Testis (tissue), 3 donors: Measurements from ENCODE around the gene VKORC1. TPM values are rescaled to one million over a fixed set of nuclear protein-coding genes. Genes with fewer than 3 reads are reported as not detected.

ENCODE experiments used
- DNase-seq: peaks from one replicate; pipeline ENCODE4 v3.0.0-alpha.2; 2019
- H3K27ac ChIP-seq, 2 donors: fragments of 200-600 bp; sonication (generic); one replicate each; pipeline ENCODE4 v1.5.1; 2019
- H3K27me3 ChIP-seq: fragments of 200-600 bp; sonication (generic); one replicate; pipeline ENCODE4 v1.5.1; 2019
- H3K36me3 ChIP-seq: fragments of 200-600 bp; sonication (generic); one replicate; pipeline ENCODE4 v1.5.1; 2017; ENCODE audit warnings: low read depth; ENCODE audit errors: missing control alignments
- H3K4me1 ChIP-seq: fragments of 200-600 bp; sonication (generic); one replicate; pipeline ENCODE4 v1.5.1; 2019
- H3K4me3 ChIP-seq, 2 donors: fragments of 200-600 bp; sonication (generic); one replicate each; pipeline ENCODE4 v1.5.1; 2017 to 2019
- H3K9me3 ChIP-seq: fragments of 200-600 bp; sonication (generic); one replicate; pipeline ENCODE4 v1.5.1; 2017
- POLR2A ChIP-seq: fragments of 450-650 bp; IDR thresholded peaks from one replicate; pipeline ENCODE4 v1.6.1; 2017; ENCODE audit warnings: antibody characterized with exemption, mild to moderate bottlenecking, moderate library complexity
- WGBS, 2 donors: methylation state at CpG; one replicate each; pipeline ENCODE4 v1.1.5; 2018; 5-methylcytosine and 5-hydroxymethylcytosine counted together
- intact Hi-C: fragments of 100-400 bp; cut with DNase I; formaldehyde crosslinking; loops from one replicate; pipeline ENCODE4 v1.15.1; 2023; ENCODE audit warnings: low total_unique reads
- polyA plus RNA-seq: library from polyadenylated mRNA; stranded (reverse); fragments of 350-450 nt; fragmentation: Illumina TruSeq; extraction: RNeasy Lipid Tissue Mini Kit (QIAGEN cat#74804); gene quantifications from one replicate; pipeline ENCODE4 v1.2.3, GENCODE V29; 2014; ENCODE audit warnings: low read depth, low replicate concordance; ENCODE audit not compliant: insufficient read depth
- total RNA-seq, 2 donors: library from RNA; depleted of rRNA; stranded (reverse); fragments of >200 nt; gene quantifications; one replicate each; pipeline ENCODE4 v1.2.3, GENCODE V29; 2016
- TF ChIP-seq, protein P1 (sequence below), 3 experiments: fragments of 450-650 bp in 2 of 3; fragments of 200-600 bp in 1 of 3; sonication (generic) in 1 of 3; IDR thresholded peaks; one replicate each; pipeline ENCODE4 v1.5.1; 2016 to 2019; ENCODE audit warnings: antibody characterized with exemption in 3 of 3, mild to moderate bottlenecking in 2 of 3, moderate library complexity in 1 of 3

Gene VKORC1
- total and polyA plus RNA-seq, 3 donors from 2014 or later = 102 to 183 (median 102) TPM

- TF ChIP-seq, protein P1, sequence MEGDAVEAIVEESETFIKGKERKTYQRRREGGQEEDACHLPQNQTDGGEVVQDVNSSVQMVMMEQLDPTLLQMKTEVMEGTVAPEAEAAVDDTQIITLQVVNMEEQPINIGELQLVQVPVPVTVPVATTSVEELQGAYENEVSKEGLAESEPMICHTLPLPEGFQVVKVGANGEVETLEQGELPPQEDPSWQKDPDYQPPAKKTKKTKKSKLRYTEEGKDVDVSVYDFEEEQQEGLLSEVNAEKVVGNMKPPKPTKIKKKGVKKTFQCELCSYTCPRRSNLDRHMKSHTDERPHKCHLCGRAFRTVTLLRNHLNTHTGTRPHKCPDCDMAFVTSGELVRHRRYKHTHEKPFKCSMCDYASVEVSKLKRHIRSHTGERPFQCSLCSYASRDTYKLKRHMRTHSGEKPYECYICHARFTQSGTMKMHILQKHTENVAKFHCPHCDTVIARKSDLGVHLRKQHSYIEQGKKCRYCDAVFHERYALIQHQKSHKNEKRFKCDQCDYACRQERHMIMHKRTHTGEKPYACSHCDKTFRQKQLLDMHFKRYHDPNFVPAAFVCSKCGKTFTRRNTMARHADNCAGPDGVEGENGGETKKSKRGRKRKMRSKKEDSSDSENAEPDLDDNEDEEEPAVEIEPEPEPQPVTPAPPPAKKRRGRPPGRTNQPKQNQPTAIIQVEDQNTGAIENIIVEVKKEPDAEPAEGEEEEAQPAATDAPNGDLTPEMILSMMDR (IDR thresholded peaks at IDR 0.05) = no peak
- TF ChIP-seq POLR2A = no peak
- no peak for DNase-seq
- Histone ChIP-seq H3K9me3 (no peaks in the 10 kb centered on the region), H3K4me3 (no peak overlapping the region), H3K4me1 (peaks cover 27% of the 10 kb centered on the region), H3K36me3 (peaks cover 5% of the 10 kb centered on the region), H3K27ac (no peak overlapping the region), H3K27me3 (no peaks in the 10 kb centered on the region)
- 87 to 88% methylated on average over 4 to 6 of the region's 6 CpGs for WGBS, 2 donors
- intact Hi-C loops = no loop called here
Observed at GRCh38 chr16:31133046-31133501, 38.5 kb upstream of the VKORC1 start.

- DNase-seq = no peak
- Histone ChIP-seq H3K27me3 (no peaks in the 10 kb centered on the region), H3K36me3 (peaks cover 5% of the 10 kb centered on the region), H3K27ac (no peak overlapping the region), H3K4me1 (peaks cover 30% of the 10 kb centered on the region), H3K9me3 (no peaks in the 10 kb centered on the region), H3K4me3 (no peak overlapping the region)
- intact Hi-C loops = no loop called here
- TF ChIP-seq, protein P1 (IDR thresholded peaks at IDR 0.05) = no peak
- no peak for TF ChIP-seq POLR2A
- 87 to 88% methylated on average over 9 to 19 of the region's 20 CpGs for WGBS, 2 donors
Observed at GRCh38 chr16:31132303-31132979, 37.8 kb upstream of the VKORC1 start.

DNA sequence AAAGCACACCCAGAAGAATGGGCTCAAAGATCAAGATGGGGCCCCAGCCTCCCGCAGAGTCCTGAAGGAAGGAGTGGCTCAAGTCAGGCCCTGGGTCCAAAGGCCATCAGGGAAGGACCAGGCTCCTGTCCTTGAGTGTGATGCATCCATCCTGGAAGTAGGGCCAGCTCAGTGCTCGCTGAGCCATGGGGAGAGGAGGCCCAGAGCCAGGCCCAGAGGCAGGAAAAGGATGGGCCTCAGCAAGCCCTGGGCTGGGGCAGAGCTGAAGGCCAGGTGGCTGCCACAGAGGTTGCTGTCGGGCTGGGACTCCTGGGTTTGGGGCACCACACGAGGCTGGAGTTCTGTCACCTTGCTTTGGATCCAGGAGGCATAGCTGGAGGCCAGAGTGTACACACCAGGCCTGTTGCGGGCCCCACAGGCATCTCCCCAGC, 37.3 kb upstream of the VKORC1 start:
- no peak for DNase-seq
- H3K27ac ChIP-seq = no peak overlapping the region

GRCh38 chr16:31131416-31131815, 36.8 kb upstream of the VKORC1 start:
- Histone ChIP-seq H3K36me3 (peaks cover 5% of the 10 kb centered on the region), H3K9me3 (no peaks in the 10 kb centered on the region), H3K27ac (no peak overlapping the region), H3K4me3 (no peak overlapping the region), H3K4me1 (peaks cover 30% of the 10 kb centered on the region), H3K27me3 (no peaks in the 10 kb centered on the region)
- DNase-seq = no peak
- 88 to 100% methylated on average over 2 to 11 of the region's 11 CpGs for WGBS, 2 donors
- intact Hi-C loops = no loop called here
- TF ChIP-seq, protein P1 (IDR thresholded peaks at IDR 0.05) = no peak
- no peak for TF ChIP-seq POLR2A

More for the DNA sequence above, 37.3 kb upstream of the VKORC1 start:
- H3K4me3 ChIP-seq = no peak overlapping the region
- intact Hi-C loops = no loop called here
- H3K27me3 ChIP-seq = no peaks in the 10 kb centered on the region
- no peaks in the 10 kb centered on the region for H3K9me3 ChIP-seq
- WGBS, 2 donors = 89 to 92% methylated on average over 3 to 5 of the region's 5 CpGs
- TF ChIP-seq POLR2A = no peak
- TF ChIP-seq, protein P1 (IDR thresholded peaks at IDR 0.05) = no peak
- peaks cover 30% of the 10 kb centered on the region for H3K4me1 ChIP-seq
- H3K36me3 ChIP-seq = peaks cover 5% of the 10 kb centered on the region

DNA sequence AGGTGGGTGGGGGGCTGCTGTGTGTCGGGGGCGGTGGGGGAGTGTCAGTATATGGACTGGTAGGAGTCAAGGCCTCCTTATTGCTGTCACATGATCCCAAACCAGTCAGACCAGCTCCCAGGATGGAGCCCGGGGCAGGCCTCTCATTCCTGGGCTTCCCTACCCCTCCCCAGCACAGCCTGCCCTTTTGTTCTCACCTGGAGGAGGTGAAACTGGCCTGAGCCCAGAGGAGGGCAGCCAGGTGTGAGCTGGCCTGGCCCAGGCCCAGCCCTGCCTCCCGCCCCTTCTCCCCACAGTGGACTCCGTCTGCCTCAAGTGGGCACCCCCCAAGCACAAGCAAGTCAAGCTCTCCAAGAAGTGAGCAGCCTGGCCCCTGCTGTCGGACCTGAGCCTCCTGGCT, 36.3 kb upstream of the VKORC1 start:
- no peak overlapping the region for H3K4me3 ChIP-seq
- intact Hi-C loops = no loop called here
- H3K9me3 ChIP-seq = no peaks in the 10 kb centered on the region
- WGBS, 2 donors = 40 to 81% methylated on average over 1 to 6 of the region's 6 CpGs
- TF ChIP-seq POLR2A = no peak
- TF ChIP-seq, protein P1 (IDR thresholded peaks at IDR 0.05) = no peak
- peaks cover 5% of the 10 kb centered on the region for H3K36me3 ChIP-seq
- no peaks in the 10 kb centered on the region for H3K27me3 ChIP-seq
- no peak for DNase-seq
- no peak overlapping the region for H3K27ac ChIP-seq
- peaks cover 30% of the 10 kb centered on the region for H3K4me1 ChIP-seq
